Parathyroid adenoma (tissue), 2 donors: ENCODE data around the gene SPRYD4.

ENCODE experiments used
- H2AFZ ChIP-seq: fragments of 300-600 bp; sonication (generic); one replicate; pipeline ENCODE4 v1.7.0; 2017; ENCODE audit warnings: antibody characterized with exemption, mild to moderate bottlenecking
- H3K27ac ChIP-seq: fragments of 300-600 bp; sonication (generic); one replicate; pipeline ENCODE4 v1.7.0; 2017
- H3K27me3 ChIP-seq: fragments of 300-600 bp; sonication (generic); one replicate; pipeline ENCODE4 v1.7.0; 2017; ENCODE audit warnings: low read length; ENCODE audit not compliant: control insufficient read depth, insufficient read depth
- H3K36me3 ChIP-seq: fragments of 300-600 bp; sonication (generic); one replicate; pipeline ENCODE4 v1.7.0; 2017; ENCODE audit warnings: low read length; ENCODE audit not compliant: control insufficient read depth, insufficient read depth
- H3K4me1 ChIP-seq: fragments of 300-600 bp; sonication (generic); one replicate; pipeline ENCODE4 v1.7.0; 2017; ENCODE audit warnings: control low read depth
- H3K4me2 ChIP-seq: fragments of 300-600 bp; sonication (generic); one replicate; pipeline ENCODE4 v1.7.0; 2017; ENCODE audit warnings: low read length
- H3K4me3 ChIP-seq: fragments of 300-600 bp; sonication (generic); one replicate; pipeline ENCODE4 v1.7.0; 2017; ENCODE audit warnings: low read depth, low read length
- H3K79me2 ChIP-seq: fragments of 300-600 bp; sonication (generic); one replicate; pipeline ENCODE4 v1.7.0; 2017; ENCODE audit warnings: control low read depth
- H3K9ac ChIP-seq: fragments of 300-600 bp; sonication (generic); one replicate; pipeline ENCODE4 v1.7.0; 2017; ENCODE audit warnings: mild to moderate bottlenecking
- H3K9me3 ChIP-seq: fragments of 300-600 bp; sonication (generic); one replicate; pipeline ENCODE4 v1.7.0; 2017; ENCODE audit warnings: low read length; ENCODE audit not compliant: control insufficient read depth
- CTCF ChIP-seq: fragments of 300-600 bp; sonication (generic); IDR thresholded peaks from one replicate; pipeline ENCODE4 v1.7.0; 2017; ENCODE audit warnings: antibody characterized with exemption, mild to moderate bottlenecking
- donor health status: primary hyperparathyroidism.

The SPRYD4 gene

GRCh38 chr12:56457817-56458216 lies 10.6 kb upstream of the SPRYD4 start:
- Histone ChIP-seq H3K4me1 (no peaks in the 10 kb centered on the region), H3K9ac (no peak overlapping the region), H3K4me3 (no peak overlapping the region), H3K27me3 (no peaks in the 10 kb centered on the region), H3K79me2 (no peaks in the 10 kb centered on the region), H3K4me2 (no peak overlapping the region), H2AFZ (no peak overlapping the region), H3K9me3 (no peaks in the 10 kb centered on the region), H3K27ac (no peak overlapping the region), H3K36me3 (no peaks in the 10 kb centered on the region)
- no peak for TF ChIP-seq CTCF

- TF ChIP-seq CTCF = no peak
- Histone ChIP-seq H3K9ac (no peak overlapping the region), H3K4me2 (no peak overlapping the region)
These were observed 6.9 kb upstream of the SPRYD4 start for GRCh38 chr12:56461235-56462159.

GRCh38 chr12:56462565-56462964 lies 5.8 kb upstream of the SPRYD4 start:
- Histone ChIP-seq H3K27ac (no peak overlapping the region), H3K27me3 (no peaks in the 10 kb centered on the region), H2AFZ (no peak overlapping the region), H3K4me1 (no peaks in the 10 kb centered on the region), H3K4me3 (no peak overlapping the region), H3K79me2 (no peaks in the 10 kb centered on the region), H3K4me2 (no peak overlapping the region), H3K9me3 (no peaks in the 10 kb centered on the region), H3K9ac (no peak overlapping the region), H3K36me3 (no peaks in the 10 kb centered on the region)
- no peak for TF ChIP-seq CTCF

More at GRCh38 chr12:56461235-56462159, 6.9 kb upstream of the SPRYD4 start:
- H3K4me1 ChIP-seq = no peaks in the 10 kb centered on the region
- H3K9me3 ChIP-seq = no peaks in the 10 kb centered on the region
- H3K36me3 ChIP-seq = no peaks in the 10 kb centered on the region
- H3K4me3 ChIP-seq = no peak overlapping the region
- H3K27me3 ChIP-seq = no peaks in the 10 kb centered on the region
- H3K27ac ChIP-seq = no peak overlapping the region
- H2AFZ ChIP-seq = no peak overlapping the region
- no peaks in the 10 kb centered on the region for H3K79me2 ChIP-seq

DNA sequence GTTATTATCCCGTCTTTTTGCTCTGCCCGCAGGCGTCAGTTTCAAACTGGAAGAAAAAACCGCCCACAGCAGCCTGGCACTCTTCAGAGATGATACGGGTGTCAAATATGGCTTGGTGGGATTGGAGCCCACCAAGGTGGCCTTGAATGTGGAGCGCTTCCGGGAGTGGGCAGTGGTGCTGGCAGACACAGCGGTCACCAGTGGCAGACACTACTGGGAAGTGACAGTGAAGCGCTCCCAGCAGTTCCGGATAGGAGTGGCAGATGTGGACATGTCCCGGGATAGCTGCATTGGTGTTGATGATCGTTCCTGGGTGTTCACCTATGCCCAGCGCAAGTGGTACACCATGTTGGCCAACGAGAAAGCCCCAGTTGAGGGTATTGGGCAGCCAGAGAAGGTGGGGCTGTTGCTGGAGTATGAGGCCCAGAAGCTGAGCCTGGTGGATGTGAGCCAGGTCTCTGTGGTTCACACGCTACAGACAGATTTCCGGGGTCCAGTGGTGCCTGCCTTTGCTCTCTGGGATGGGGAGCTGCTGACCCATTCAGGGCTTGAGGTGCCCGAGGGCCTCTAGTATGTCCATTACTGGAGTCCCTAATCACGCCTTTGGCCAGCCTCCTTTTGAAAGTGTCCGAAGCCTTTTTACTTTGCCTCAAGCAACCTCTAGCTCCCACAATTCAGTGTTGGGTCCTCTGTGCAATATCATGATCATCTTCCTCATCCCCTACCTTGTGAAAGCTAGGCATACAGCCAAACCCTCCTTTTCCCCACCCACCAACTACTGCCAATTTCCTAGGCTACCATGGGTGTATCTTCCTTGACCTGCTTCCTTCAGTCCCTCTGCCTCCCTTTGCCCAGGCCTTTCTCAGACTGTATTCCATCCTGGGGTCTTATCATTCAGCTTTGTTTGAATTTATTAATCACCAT lies 891 bp downstream of the SPRYD4 start:
- H3K79me2 ChIP-seq = no peaks in the 10 kb centered on the region
- H3K4me1 ChIP-seq = no peaks in the 10 kb centered on the region
- no peaks in the 10 kb centered on the region for H3K36me3 ChIP-seq
- peak overlapping the region; percentile 89 for H3K4me3 ChIP-seq
- no peaks in the 10 kb centered on the region for H3K9me3 ChIP-seq
- TF ChIP-seq CTCF = no peak
- H3K27me3 ChIP-seq = no peaks in the 10 kb centered on the region
- H2AFZ ChIP-seq = peak overlapping the region; percentile 89
- H3K9ac ChIP-seq = no peak overlapping the region
- H3K27ac ChIP-seq = peak overlapping the region; percentile 79
- peak overlapping the region; percentile 91 for H3K4me2 ChIP-seq
